Tibial nerve (tissue), 3 donors: ENCODE results near the gene TENT4B.

Experiments used
- POLR2A ChIP-seq, 2 donors: fragments of 450-650 bp; IDR thresholded peaks; one replicate each; pipeline ENCODE4 v1.6.1; 2017; ENCODE audit warnings: antibody characterized with exemption in 2 of 2, mild to moderate bottlenecking in 2 of 2, moderate library complexity in 2 of 2
- TF ChIP-seq, protein P1 (sequence below), 5 experiments: fragments of 200-600 bp in 3 of 5; fragments of 450-650 bp in 2 of 5; sonication (generic) in 3 of 5; IDR thresholded peaks; one replicate each; pipeline ENCODE4 v1.5.1; 2016 to 2019; ENCODE audit warnings: antibody characterized with exemption in 5 of 5, mild to moderate bottlenecking in 3 of 5, moderate library complexity in 2 of 5

DNA sequence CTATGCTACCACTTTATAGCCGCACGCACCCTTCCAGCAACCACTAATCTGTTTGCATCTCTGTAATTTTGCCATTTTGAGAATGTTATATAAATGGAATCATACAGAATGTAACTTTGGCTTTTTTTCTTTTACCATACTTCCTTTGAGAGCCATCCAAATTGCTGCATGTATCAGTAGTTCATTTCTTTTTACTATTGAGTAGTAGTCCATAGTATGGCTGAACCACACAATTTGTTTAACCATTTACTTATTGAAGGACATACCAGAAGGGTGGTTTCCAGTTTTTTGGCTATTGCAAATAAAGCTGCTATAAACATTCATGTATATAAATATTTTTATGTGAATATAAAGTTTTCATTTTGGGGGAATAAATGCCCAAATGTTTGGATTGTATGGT, 8.8 kb downstream of the TENT4B start:
- TF ChIP-seq, protein P1, sequence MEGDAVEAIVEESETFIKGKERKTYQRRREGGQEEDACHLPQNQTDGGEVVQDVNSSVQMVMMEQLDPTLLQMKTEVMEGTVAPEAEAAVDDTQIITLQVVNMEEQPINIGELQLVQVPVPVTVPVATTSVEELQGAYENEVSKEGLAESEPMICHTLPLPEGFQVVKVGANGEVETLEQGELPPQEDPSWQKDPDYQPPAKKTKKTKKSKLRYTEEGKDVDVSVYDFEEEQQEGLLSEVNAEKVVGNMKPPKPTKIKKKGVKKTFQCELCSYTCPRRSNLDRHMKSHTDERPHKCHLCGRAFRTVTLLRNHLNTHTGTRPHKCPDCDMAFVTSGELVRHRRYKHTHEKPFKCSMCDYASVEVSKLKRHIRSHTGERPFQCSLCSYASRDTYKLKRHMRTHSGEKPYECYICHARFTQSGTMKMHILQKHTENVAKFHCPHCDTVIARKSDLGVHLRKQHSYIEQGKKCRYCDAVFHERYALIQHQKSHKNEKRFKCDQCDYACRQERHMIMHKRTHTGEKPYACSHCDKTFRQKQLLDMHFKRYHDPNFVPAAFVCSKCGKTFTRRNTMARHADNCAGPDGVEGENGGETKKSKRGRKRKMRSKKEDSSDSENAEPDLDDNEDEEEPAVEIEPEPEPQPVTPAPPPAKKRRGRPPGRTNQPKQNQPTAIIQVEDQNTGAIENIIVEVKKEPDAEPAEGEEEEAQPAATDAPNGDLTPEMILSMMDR (IDR thresholded peaks at IDR 0.05): no peak
- no peak for TF ChIP-seq POLR2A (IDR thresholded peaks at IDR 0.05)
